GM18511 (cell line): ENCODE data around the gene DIAPH2.

Experiments
- ATAC-seq: cut with Tn5 transposase; IDR thresholded peaks from one replicate; pipeline ENCODE4 v1.9.1; 2021; ENCODE audit warnings: mild to moderate bottlenecking, moderate library complexity; ENCODE audit not compliant: unreplicated experiment

The DIAPH2 gene

DNA sequence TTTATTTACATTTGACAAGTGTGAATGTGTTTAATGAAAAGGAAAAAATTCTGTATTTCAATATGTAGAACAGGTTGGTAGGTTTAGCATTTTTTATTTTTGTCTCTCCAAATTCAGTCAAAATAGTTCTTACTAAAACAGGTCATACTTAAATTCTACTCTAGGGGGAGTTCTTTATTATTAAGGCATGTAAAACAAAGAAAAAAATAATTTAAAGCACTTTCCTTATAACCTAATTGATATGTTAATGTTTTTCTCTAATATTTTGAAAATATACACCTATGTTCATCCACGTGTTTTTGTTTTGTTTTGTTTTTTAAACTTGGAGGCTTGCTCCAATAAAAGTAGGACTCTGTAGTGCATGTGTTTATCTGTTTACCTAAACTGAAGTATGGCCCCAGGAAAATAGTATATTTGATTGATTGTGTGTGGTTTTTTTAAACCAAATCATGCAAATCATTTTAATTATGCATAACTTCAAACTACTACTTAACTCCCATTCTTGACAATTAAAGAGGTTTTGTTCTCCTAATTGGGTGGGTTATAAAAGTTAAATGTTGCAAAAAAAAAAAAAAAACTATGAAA lies 761.7 kb downstream of the DIAPH2 start:
- ATAC-seq: no peak

DNA sequence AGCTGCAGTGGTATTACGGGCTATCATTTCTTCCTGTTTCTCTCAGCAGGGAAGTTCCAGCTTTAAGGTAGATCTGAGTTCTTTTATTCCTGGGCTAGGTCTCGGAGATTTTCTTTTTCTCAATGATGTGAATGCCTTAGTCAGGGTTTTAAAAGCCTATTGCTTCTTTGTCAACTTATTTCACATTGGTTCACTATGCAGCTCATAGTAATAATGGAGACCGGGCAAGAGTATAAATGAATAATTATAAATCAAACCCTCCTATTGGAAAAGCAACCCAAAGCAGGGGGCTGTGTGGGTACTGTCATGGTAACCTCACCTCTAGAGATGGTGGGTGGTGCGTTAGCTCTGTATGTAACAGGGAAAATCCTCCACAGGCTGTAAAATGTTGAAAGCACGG lies 762.7 kb downstream of the DIAPH2 start:
- no peak for ATAC-seq

DNA sequence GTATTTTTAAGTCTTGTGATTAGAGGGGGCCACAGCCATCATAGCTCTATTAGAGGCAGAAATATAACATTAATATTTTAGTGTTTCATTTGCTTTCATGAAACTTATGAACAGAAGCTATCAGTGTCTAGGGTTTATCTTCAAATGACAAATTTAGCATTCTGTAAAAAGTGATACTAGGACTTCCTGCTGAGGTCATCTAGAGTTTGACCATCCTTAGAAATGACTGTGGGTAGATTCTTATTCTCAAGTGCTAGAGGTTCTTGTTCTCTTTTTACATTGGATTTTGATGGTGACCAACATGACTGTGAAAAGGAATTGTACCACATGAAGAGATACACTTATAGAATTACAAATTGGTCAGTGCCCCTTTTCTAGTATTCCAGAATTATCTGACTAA lies 767.6 kb downstream of the DIAPH2 start:
- ATAC-seq: peak; percentile 74

DNA sequence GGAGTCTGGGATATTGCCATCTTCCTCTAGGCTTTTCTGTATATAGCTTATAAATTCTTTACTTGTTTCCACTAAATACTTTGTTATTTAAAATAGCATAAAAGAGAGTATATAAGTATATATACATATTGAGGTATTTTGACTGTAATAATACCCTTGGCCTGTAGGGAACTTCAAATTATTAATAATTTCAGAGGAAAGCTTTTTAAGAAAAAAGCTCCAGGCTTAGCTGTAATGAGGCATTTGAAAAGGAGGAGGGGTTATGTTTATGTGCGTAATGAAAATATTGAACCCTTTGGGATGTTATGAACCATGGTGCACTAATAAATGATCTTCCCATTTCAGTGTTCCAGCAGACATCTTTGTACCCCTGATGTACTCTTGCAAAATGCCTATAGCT lies 777.1 kb downstream of the DIAPH2 start:
- no peak for ATAC-seq

DNA sequence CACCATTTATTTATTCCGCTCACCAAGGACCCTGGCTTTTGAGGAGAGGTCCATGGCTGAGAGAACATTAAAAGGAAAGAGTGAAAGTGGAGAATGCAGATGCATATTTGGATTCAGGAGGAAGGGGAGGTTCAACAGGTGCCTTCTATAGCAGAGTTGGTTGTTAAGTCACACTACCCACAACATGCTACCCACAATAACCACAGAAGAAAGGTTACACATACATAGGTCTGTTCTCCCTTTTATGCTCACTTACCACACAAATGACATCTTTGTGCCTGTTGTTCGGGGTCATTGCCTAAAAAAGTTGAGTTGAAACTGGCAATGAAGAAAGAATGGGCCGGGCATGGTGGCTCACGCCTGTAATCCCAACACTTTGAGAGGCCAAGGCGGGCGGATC lies 786.4 kb downstream of the DIAPH2 start:
- ATAC-seq: no peak

DNA sequence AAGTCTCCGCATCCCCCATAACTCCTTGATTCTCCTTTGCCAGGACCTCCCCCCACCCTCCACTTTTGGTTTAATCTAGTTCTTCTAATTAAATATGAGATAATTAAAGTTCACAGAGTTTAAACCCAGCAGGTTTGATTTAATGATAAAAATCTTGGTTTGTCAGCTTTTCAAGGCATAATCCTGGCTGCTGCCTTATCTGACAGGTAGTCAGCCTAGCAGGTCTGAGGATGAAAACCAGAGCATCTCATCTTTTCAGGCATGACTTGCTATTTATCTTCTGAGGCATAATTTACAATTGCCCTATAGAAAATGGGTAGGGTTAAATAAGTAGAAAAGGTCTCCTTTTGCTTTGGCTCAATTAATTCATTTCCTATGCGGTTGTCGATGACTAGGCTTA lies 790.3 kb downstream of the DIAPH2 start:
- no peak for ATAC-seq

DNA sequence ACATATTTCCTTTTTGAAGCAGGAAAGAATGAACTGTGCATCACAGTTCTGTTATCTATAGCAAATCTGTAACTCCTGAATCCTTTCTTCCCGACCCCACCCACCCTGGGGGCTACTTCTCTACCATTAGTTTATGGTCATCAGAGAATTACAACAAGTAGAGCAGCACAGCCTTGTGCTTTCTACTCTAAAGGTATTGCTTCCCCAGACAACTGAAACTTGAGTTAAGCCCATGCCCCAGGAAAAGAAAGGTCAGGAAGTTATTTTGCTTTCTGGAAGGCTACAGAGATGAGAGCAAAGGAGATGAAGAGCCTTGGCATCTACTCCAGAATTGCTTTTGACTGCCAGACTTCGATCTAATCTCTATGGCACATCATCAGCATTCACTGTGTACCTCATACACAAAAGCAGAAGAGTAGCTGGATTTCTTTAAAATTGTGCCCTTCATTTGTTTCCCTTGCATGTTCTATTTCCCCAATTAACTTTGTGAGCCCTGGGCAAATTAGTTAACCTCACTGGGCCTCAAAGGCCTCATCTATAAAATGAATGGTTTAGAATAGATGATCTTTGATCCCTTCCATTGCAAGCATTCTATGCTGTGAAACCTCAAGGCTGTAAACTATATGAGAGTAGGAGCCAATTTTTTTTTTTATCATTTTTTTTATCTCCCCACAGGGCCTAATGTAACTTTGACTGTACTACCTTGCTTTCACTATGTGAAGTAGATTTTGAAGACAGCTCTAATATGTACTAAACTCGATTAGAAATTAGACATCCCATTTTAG lies 794.7 kb downstream of the DIAPH2 start:
- ATAC-seq: no peak

DNA sequence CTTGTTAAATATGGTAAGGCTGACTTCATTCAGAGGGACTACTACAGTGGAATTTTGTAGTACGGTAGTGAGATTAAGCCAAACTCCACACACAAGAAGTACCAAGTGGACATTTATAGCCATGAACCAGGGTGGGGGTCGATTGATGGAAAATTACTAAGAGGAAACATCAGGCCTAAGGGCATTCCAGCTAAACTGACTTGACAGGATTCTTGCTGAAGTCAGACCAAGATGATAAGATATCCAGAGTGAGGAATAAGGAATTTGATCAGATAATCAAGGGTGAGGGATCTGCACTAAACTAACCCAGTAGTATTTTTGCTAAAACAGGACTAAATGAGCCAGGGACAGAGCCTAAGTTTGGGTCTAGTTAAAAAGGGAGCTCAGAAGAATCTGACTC lies 796.6 kb downstream of the DIAPH2 start:
- no peak for ATAC-seq

DNA sequence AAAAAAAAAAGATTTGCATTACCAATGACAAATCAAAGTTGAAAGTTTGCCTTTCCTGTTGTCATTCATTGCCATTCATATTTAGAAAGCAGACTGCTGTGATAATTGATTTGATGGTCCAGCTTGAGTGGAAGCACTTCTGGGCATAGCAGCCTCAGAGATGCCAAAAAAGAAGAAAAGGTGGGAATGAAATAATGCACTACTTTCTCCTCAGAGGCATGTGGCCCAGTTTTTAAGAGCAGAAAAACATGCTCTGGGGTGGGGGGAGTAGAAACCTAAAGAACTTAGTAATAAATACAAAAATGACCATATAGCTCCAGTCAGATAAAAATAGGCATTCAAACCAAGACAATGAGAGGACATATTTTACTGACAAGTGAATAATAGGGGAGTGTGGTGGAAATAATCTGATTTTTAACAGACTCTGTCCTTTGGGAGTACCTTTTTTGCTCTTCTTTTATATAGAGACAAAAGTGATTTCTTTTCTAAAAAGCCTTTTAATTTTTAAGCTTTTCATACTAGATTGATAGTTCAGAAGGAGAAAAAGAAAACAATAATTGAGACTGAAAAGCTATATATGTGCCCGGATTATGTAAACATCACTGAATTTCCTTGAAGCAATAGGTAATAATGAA lies 798.1 kb downstream of the DIAPH2 start:
- ATAC-seq: no peak

DNA sequence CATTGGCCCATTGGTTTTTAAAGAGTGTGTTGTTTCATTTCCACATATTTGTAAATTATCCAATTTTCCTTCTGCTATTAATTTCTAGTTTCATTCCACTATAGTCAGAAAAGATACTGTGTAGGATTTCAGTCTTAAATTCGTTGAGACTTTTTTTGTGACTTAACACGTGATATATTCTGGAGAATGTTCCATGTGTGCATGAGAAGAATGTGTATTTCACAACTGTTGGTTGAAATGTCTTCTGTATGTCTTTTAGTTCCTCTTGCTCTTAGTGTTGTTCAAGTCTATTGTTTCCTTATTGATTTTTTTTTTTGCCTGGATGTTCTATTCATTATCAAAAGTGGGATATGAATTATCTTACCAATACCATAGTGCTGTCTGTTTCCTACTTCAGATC lies 806.0 kb downstream of the DIAPH2 start:
- no peak for ATAC-seq

DNA sequence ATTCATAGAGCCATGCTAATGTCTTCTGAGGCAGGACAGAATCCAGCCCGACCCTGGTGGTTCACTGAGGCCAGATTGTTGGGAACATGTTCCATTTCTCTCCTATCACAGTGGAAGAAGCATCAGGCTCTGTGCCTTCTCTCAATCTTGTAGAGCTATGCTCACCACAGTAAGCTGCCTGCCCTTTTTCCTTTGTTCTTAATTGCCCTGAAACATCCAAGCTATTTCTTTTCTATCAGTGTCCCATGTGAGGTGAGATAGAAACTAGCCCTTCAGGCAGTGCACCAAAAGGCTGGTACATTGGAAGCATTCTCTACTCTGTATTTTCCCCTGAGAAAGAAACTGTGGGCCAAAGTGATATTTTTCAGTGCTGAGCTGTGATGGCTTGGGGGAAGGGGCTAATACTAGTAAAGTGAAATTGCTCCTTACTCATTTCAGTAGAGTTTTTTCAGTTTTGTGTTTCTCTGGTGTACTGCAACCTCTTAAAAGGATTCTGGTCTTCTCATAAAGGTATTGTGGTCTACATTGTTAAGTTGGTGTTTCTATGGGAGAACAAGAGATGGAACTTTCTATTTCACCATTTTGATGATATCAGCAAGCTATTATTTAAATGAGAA lies 810.2 kb downstream of the DIAPH2 start:
- peak; percentile 99 for ATAC-seq

DNA sequence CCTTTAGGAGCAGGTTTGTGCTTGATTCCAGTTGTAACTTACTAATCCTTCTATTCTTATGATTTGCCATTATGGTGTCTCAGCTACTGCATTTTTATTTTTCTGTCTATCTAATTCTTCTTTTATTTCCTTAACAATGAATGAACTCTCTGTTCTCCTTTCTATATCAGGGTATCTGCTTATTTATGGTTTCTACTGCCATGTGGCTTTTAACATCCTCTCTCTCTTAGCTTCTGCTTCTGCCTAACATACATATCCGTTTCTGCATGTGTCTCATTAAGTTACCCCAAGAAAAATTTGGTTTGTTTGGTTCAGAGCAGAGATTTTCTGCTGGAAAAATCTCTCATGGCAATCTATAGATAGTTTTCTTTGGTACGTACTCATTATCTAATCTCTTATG lies 813.5 kb downstream of the DIAPH2 start:
- ATAC-seq: no peak

DNA sequence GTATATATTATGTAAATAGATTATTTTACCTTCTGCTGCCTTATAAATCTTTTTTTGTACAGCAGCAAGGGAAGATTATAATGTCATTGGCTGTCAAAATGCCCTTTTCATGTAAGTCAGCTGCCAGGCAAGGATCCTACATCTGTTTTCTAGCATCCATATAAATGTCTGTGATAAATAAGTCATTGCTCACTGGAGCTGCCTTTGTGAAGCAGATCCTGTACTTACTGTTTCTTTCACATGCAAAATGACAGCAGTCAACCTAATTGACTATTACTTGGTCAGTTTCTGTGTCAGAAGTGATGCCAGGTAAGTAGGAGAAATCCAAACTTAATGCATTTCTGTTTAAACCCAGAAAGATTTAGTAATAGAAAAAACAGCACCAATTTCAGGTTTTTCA lies 819.8 kb downstream of the DIAPH2 start:
- ATAC-seq: no peak

DNA sequence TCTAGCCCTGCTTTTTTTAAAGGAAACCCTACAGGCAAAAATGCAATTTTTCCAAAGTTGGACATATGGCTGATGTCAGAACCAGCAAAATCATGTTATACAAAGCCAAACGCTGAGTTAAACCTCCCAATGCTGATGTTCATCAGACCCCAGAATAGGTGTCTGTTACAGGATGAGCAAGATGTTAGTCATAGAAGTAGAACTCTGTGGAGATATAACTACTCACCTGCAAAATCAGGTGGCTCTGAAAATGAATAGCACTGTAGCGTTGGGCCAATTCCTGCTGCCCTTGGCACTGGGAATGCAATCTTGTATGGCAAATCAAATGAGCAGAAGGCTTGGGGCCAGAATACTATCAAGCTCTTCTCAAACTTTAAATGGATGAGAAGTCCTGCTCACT lies 833.1 kb downstream of the DIAPH2 start:
- ATAC-seq: no peak

DNA sequence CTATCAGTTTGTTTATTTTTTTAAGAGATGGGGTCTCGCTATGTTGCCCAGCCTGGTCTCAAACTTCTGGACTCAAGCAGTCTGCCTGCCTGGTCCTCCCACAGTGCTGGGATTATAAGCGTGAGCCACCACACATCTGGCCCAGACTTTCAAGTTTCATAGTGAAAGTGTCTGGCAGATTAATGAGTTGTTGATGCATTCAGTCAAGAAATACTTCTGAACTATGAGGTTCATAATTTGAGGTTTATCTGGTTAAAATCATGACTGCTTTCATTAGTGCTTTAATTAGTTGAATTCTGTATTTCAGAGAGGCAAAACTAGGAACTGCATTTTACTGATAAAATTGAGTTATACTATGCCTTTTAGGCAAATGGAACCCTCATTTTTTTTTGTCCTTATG lies 837.7 kb downstream of the DIAPH2 start:
- no peak for ATAC-seq

DNA sequence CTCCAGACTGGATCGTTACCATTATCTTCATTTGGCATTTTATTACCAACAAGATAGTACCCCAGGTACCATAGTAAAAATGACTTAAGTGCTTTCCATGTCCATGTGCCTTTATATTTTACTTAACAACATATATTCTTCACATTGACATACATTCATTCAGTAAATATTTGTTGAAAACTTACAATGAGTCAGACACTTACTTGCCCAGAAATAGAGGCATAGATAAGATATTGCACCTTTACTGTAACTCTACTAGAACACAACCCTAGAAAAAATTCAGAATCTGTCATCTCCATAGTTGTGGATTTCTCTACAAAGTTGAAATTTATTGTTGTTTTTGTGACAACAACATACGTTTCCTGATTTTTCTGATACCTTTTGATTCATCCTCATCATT lies 839.7 kb downstream of the DIAPH2 start:
- no peak for ATAC-seq

DNA sequence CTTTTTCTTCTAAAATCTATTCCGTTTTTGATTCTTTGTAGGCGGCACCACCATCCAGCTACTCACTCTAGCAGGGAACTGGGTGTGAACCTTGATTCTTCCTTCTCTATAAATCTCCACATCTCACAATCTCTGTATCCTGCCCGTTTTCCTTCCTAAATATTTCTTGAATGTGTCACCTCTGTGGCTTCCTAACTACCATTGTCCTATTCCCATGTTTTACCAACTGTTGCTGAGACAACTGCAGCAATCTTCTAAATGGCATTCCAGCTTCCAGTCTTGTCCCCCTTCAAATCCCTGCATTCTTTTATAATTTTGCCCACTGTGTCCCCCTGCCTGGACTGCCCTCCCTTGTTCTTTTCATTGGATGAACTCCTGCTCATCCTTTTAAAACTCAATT lies 840.4 kb downstream of the DIAPH2 start:
- ATAC-seq: no peak

DNA sequence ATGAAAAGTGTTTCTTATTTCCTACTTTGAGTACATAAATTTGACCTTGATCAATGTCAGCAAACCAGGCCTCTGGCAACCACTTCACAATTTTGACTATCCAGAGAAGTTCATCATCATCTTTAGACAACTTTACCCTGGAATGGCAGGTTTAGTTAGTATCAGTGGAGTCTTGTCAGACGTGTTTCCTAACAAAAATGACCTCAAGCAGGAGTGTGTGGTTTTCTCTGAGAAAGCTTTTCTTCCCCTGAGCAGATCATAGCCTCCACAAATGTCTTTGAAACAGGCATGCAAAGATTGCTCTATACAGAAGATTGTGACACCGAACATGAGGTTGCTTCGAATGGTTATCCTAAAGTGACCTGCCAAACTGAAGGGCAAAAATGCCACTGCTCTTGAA lies 841.3 kb downstream of the DIAPH2 start:
- ATAC-seq: no peak

DNA sequence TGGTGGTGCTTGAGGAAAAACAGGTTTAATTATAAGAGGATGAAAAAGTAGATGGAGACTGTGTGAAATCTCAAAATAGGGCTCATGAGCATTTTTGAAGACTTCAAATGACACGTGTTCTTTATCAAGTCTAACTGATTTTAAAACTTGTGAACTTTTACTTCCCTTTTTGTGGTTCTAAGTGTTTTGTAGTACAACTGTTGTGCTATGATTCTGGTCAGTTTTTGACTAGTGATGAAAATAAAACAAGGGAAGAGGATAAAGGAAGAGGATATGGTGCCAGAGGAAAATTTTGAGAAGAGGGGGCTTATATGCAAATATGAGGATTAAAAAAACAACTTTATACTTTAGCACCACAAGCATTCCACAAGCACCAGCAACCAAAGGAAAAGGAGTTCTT lies 843.1 kb downstream of the DIAPH2 start:
- ATAC-seq: no peak

DNA sequence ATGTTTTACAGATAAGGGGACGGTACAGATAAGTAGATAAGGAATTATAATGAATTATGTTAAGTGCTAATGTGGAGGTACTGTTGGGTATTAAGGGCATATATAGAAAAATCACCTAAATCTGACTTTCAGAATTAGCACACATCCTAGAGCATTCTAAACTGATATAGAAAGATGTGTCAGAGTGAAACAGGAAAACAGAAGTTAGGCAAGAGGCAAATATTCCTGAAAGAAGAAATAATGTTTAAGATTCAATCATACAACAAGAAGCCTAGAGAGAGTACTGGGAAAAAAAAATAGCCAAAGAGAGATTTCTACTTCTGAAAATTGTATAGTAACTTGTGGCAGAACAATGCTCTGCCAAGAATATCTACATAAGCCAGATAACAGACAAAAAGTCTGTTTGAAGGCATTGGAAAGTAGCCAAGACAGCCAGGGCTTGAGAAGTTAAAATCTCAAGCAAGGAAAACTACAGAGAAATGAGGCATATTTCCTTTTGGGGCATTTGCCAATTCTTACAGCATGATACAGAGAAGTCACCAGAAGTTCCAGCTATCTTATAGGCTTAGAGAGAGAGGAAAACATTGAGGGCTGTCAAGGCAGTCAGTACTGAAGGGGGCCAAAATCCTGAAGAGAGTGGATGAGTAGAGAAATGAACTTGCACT lies 845.0 kb downstream of the DIAPH2 start:
- no peak for ATAC-seq

DNA sequence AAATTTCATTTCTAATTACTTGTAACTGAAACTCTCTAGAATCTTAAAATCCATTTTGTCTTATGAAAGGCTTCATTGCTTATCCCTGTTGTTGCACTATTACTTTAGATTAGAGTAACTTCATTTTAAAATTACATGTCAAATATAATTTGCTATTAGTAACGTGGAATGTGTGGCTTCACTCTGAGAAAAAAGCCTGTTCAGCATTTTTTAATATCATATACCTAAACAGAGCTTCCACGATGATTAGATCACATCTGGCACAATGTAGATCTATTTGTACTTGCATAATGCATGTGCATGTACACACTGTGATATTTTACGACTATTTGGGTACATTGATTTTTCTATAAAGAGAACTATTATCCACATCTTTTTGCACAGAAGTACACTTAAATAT lies 847.2 kb downstream of the DIAPH2 start:
- ATAC-seq: no peak
